ENCODE measurements around the gene CTNNA3.

Gene CTNNA3

GRCh38 chr10:67098461-67098860, 597.5 kb downstream of the CTNNA3 start:
- no peak for DNase-seq

- no peak for DNase-seq
These were observed 600.5 kb downstream of the CTNNA3 start for GRCh38 chr10:67095531-67095930.

- no peak for DNase-seq
These were observed 608.0 kb downstream of the CTNNA3 start for GRCh38 chr10:67088036-67088435.

- DNase-seq = no peak
These were observed 608.9 kb downstream of the CTNNA3 start for GRCh38 chr10:67087135-67087425.

GRCh38 chr10:67086327-67087134, 609.5 kb downstream of the CTNNA3 start:
- no peak for DNase-seq

GRCh38 chr10:67079126-67079525, 616.9 kb downstream of the CTNNA3 start:
- no peak for DNase-seq

- DNase-seq = no peak
These were observed 618.6 kb downstream of the CTNNA3 start for GRCh38 chr10:67077376-67077775.

- DNase-seq = no peak
These were observed 619.9 kb downstream of the CTNNA3 start for GRCh38 chr10:67076144-67076543.

GRCh38 chr10:67075491-67075971, 620.5 kb downstream of the CTNNA3 start:
- no peak for DNase-seq

GRCh38 chr10:67072654-67073053, 623.3 kb downstream of the CTNNA3 start:
- no peak for DNase-seq

- DNase-seq = no peak
These were observed 645.6 kb downstream of the CTNNA3 start for GRCh38 chr10:67050415-67050814.

- no peak for DNase-seq
These were observed 646.0 kb downstream of the CTNNA3 start for GRCh38 chr10:67049988-67050387.

GRCh38 chr10:67046507-67046906, 649.5 kb downstream of the CTNNA3 start:
- no peak for DNase-seq

- DNase-seq = no peak
These were observed 650.6 kb downstream of the CTNNA3 start for GRCh38 chr10:67045404-67045803.

- DNase-seq = no peak
These were observed 653.0 kb downstream of the CTNNA3 start for GRCh38 chr10:67043041-67043440.

GRCh38 chr10:67036808-67037207, 659.2 kb downstream of the CTNNA3 start:
- DNase-seq = no peak

- no peak for DNase-seq
These were observed 662.1 kb downstream of the CTNNA3 start for GRCh38 chr10:67033878-67034277.

GRCh38 chr10:67022099-67022498, 673.9 kb downstream of the CTNNA3 start:
- DNase-seq = no peak

- DNase-seq = no peak
These were observed 678.8 kb downstream of the CTNNA3 start for GRCh38 chr10:67017218-67017617.

GRCh38 chr10:67015225-67015624, 680.8 kb downstream of the CTNNA3 start:
- DNase-seq = no peak

- no peak for DNase-seq
These were observed 684.0 kb downstream of the CTNNA3 start for GRCh38 chr10:67011981-67012380.

GRCh38 chr10:67011480-67011879, 684.5 kb downstream of the CTNNA3 start:
- no peak for DNase-seq

GRCh38 chr10:67005981-67006380, 690.0 kb downstream of the CTNNA3 start:
- no peak for DNase-seq

- no peak for DNase-seq
These were observed 691.3 kb downstream of the CTNNA3 start for GRCh38 chr10:67004690-67005089.

Data from activated T-cell treated with anti-CD3 and anti-CD28 coated beads, Interleukin-2, amount 50 U/mL, for 1 hour (primary cell).